Occipital lobe (tissue), 2 donors: ENCODE results near the gene FOXP1. TPM values are rescaled to one million over a fixed set of nuclear protein-coding genes. Genes with fewer than 3 reads are reported as not detected.

Source experiments
- DNase-seq: peaks from one replicate; lab custom pipeline; 2025; lab: John Stamatoyannopoulos, UW
- total RNA-seq: library from RNA; depleted of rRNA; stranded (reverse); fragments of >200 nt; gene quantifications from one replicate; pipeline ENCODE4 v1.2.3, GENCODE V29; 2014

The FOXP1 gene
- total RNA-seq, 1 donor from 2014 or later, result 168 TPM

- DNase-seq, result no peak
Observed at GRCh38 chr3:71110385-71111222, 472.9 kb downstream of the FOXP1 start.

- DNase-seq, result no peak
Observed at GRCh38 chr3:71109977-71110285, 473.6 kb downstream of the FOXP1 start.

DNA sequence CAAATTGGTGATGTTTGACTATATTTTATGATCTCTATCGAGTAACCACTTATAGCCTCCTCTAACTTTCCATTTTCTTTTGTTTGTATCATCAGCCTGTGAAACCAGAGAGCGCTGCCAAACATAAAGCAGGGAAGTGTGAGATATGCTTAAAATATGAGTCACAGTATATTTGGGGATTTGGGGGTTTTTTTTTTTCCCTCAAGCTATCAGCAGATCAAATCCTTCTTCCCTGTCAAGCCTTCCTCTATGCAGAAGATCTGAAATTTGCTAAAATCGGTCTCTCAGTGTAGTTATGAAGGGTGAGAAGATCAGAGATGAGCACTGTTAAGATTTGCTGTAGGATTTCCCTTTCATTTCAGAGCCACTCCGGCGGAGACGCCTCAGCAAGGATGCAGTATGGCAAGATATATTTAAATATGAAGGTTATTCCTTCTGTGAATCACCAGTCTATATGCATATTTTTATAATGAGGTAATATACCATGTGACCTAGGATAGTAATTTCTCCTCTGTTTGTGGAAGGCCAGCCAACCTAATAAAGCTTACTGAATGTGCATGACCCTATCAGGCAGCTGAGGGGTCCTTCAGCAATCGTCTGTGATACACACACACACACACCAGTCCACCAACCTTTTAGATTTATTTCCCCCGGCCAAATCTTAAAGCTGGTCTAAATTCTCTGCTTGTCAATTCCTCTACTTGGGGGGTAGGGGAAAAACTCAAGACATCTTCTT is 474.1 kb downstream of the FOXP1 start:
- no peak for DNase-seq

DNA sequence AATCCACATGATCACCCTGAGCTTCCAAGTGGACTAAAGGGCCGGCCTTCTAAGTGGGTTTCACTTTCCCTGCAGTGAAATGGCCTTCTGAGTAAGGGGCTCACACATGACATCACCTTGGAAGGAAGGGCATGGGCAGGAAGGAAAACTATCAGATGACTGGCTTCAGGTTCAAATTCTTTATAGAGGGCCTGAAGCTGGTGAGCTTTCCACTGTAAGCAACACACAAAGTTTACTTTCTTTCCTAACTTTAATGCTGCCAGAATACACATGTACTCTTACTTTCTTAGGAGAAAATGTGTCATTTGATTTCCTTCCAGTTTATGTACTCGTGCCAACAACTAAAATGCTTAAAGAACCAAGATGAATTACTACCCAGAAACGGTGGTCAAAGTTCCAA is 475.6 kb downstream of the FOXP1 start:
- no peak for DNase-seq

GRCh38 chr3:71104976-71105375 is 478.6 kb downstream of the FOXP1 start:
- no peak for DNase-seq

- no peak for DNase-seq
Observed at GRCh38 chr3:71104556-71104955, 479.0 kb downstream of the FOXP1 start.

DNA sequence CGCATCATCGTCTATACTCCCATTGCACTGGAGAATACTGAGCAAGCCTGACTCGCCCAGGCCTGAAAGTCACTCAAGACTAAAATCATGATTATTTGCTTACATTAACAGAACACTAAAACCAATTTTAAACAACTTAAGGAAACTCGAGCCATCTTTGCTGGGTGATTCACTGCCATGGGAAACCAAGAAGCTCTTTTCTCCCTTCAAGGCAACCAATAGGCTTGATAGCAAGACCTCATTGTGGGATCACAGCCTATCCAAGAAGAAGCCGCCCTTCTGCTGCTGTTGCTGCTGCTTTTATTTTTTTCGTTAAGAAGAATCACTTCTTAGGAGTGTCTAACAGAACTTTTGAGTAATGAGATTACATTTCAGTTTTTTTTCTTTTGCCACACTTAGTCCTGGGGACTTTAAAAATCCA is 479.4 kb downstream of the FOXP1 start:
- no peak for DNase-seq

DNA sequence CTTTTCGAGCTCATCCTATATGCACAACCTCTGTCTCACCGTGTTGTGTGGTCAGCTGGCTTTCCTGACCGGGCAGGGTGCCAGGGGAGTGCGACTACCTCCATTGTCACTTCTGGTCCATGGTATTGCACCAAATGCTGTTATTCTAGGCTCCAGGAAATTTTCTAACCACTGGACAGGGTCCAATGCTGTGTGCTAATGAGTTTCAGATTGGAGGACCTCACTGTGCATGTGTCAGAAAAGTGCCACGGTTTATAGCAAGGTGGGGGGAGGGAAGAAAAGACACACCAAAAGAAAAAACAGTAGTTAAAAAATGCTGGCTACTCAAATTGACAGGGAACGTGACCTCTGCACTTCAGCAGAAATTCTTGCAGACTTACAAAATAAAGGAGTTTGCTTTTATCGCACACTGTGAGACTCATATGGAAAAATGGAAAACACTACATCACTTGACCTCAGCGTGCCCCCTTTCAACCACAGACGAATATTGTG is 480.1 kb downstream of the FOXP1 start:
- no peak for DNase-seq

DNA sequence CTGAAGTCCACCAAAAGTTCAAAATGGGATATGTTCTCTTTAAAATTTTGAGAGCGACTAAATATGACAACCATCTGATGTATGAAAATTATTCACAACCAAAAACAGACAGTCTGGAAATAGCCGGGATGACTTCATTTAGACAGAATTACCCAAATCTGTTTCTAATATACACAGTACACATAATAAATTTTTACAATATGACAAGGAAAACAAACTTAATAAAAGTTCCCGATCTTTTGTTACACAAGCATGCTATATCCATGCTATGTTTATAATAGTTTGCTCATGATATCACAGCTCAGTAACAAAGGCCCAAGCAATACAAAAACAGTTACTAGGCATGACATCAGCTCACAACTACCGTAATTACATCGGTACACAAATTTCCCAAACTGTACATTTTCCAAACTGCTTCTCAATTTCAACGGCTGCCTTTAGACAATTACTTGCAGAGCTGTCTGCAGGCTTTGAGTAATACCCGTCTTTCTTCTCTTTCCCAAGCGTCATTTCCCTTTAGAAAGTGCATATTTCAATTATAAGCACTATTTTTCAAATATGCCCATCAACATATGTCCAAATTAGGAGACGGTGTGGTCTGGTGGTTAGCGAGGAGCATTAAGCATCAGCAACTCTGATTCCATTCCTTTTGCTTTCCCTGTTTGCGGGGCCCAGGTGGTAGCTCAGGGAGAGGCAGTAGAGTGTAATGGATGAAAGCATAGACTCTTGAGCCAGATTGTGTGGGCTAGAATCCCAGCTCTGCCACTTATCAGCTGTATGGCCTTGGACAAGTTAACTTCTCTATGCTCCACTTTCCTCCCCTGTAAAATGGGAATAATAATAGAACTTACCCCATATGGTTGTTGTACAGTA is 481.2 kb downstream of the FOXP1 start:
- no peak for DNase-seq

DNA sequence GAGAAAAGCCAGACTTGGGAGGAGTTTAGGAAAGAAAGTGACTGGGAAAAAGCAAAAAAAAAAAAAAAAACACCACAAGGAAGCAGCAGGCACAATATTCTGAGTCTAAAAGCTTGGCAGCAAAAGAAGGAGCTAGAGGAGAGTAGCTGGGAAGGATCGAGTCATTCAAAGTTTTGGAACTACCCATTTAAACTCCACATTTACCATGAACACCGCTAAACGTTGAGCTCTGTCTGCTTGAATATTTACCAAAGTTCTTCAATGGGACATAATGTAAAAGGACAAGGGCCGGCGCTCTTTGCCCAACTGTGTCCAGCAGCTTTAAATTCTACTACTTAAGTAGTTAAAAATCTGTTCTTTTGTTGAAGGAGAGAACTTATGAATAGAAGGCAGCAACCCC is 481.9 kb downstream of the FOXP1 start:
- no peak for DNase-seq

DNA sequence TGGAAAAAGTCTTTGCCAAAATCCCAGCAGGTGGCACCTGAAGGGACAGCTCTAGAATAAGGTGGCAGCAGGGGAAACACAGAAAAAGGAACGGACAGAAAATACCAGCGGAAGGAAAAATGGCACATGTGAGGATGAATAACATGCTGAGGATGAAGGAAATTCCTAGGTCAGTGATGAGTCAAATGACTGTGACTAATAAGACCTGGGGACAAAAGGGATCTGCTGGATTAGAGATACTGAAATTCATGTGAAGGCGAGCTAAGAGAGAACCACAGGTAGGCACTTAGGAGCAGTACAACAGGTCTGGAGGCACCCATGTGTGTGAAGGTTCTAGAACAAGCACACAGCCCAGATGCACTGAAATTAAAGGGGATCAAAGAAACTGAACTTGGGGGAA is 482.5 kb downstream of the FOXP1 start:
- DNase-seq, result no peak

GRCh38 chr3:71099997-71100719 is 483.4 kb downstream of the FOXP1 start:
- no peak for DNase-seq

- no peak for DNase-seq
Observed at GRCh38 chr3:71097557-71097956, 486.0 kb downstream of the FOXP1 start.

DNA sequence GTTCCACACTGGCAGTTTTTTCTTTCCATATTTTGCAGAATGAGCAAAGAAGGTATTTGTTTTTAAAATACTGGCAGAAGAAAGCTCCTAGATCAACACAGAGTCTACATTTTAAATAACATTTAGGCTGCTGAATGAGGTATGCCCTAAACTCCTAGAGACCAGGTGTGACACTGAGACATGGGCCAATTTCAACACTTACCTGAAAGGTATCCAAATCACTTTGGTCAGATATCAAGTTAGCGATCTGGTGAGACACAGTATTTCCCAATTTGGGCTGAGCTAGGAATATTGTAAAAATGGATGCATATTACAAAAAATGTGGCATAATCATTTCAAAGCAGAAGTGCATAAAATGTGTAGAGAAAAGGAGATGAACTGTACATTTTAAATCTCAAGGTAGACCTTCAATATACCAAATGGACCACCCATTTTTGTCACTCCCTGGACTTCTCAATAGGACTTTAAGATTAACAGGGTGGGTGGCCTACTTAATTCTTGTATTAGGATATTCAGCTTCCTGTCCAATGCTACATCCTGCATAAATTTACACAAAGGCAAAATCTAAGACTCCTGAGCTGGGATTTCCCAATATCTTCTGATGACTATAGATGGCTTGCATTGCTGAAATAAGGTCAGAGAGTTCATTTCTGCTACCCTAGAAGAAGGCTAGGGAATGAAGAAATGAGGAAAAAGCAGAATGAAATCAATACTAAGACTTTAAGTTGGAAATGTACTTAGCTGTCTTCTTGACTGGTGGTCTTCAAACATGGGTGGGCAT is 487.8 kb downstream of the FOXP1 start:
- no peak for DNase-seq

- DNase-seq, result no peak
Observed at GRCh38 chr3:71094658-71095209, 488.8 kb downstream of the FOXP1 start.

DNA sequence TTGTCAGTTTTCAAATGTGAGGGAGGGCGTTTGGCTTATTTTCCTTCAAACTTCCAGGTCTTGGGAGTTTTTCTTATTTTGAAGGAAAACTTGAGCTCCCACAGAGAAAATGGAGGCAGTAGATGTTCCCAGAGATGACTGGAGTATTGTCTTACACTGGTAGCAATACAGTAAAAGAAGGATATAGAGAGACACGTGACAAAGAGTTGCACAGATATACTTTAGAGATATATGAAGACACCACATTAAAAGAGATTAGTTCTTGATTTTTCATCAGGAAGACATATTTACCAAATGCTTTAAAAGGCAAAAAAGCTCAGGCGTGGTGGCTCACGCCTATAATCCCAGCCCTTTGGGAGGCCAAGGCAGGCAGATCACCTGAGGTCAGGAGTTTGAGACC is 490.9 kb downstream of the FOXP1 start:
- DNase-seq, result no peak

DNA sequence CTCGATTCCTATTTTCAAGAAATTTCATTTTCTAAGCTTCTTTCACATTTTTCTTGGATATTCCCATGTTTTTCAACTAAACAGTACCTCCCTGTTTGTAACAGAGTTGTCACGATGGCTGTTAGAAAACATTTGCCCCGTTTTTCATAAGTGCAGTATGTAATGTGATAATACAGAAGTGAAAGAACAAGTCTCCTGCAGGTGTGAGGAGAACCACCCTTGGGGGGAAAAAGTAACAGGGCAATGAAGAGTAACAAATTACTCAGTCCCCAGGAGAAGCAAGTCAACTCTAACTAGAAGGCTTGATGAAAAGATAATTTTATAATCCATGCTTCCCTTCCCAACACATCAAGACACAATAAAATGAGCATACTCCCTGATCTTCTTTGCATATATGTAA is 493.3 kb downstream of the FOXP1 start:
- no peak for DNase-seq

- no peak for DNase-seq
Observed at GRCh38 chr3:71089271-71089847, 494.2 kb downstream of the FOXP1 start.

DNA sequence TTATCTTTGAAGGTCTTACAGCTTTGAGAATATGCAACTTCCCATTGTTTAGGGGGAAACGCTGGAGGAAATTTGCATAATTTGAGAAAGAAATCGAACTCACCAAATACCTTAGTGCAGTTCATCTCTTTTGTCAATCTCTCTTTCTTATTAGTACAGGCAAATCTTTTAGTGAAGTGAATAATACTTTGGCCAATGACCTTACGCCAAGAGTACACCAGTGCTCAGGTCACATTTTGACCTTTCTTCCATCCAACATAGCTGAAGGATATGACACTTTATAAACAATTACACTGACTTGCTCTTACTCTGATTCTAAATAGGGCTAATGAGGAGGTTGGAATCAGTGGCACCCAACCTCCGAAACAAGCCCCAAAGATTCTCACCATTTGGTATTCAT is 494.8 kb downstream of the FOXP1 start:
- no peak for DNase-seq
